ELF-1 (cell line): ENCODE measurements around the gene PTPRU.

Source experiments
- DNase-seq: peaks from one replicate; pipeline ENCODE4 v3.0.0-alpha.2; 2016; ENCODE audit warnings: low read depth, low spot score

Gene PTPRU

GRCh38 chr1:29245876-29246275 lies 9.6 kb downstream of the PTPRU start:
- no peak for DNase-seq

- no peak for DNase-seq
Observed at GRCh38 chr1:29247044-29247443, 10.7 kb downstream of the PTPRU start.

- DNase-seq, result no peak
Observed at GRCh38 chr1:29247571-29248273, 11.4 kb downstream of the PTPRU start.

- DNase-seq, result no peak
Observed at GRCh38 chr1:29248409-29248808, 12.1 kb downstream of the PTPRU start.

GRCh38 chr1:29249170-29249691 lies 12.9 kb downstream of the PTPRU start:
- DNase-seq, result peak; percentile 96

GRCh38 chr1:29249951-29250581 lies 13.7 kb downstream of the PTPRU start:
- DNase-seq, result no peak

- no peak for DNase-seq
Observed at GRCh38 chr1:29251164-29252124, 15.1 kb downstream of the PTPRU start.

GRCh38 chr1:29253180-29253579 lies 16.9 kb downstream of the PTPRU start:
- DNase-seq, result no peak

GRCh38 chr1:29254346-29254745 lies 18.0 kb downstream of the PTPRU start:
- no peak for DNase-seq

- DNase-seq, result no peak
Observed at GRCh38 chr1:29255134-29255666, 18.9 kb downstream of the PTPRU start.

GRCh38 chr1:29256394-29256793 lies 20.1 kb downstream of the PTPRU start:
- DNase-seq, result no peak

GRCh38 chr1:29256979-29257804 lies 20.9 kb downstream of the PTPRU start:
- DNase-seq, result peak; percentile 45

GRCh38 chr1:29258189-29258975 lies 22.1 kb downstream of the PTPRU start:
- no peak for DNase-seq

GRCh38 chr1:29258976-29259801 lies 22.9 kb downstream of the PTPRU start:
- DNase-seq, result no peak

- DNase-seq, result no peak
Observed at GRCh38 chr1:29259802-29260441, 23.6 kb downstream of the PTPRU start.

- DNase-seq, result no peak
Observed at GRCh38 chr1:29260531-29260930, 24.2 kb downstream of the PTPRU start.

GRCh38 chr1:29264773-29265389 lies 28.6 kb downstream of the PTPRU start:
- no peak for DNase-seq

- no peak for DNase-seq
Observed at GRCh38 chr1:29266912-29267311, 30.6 kb downstream of the PTPRU start.
